ENCODE measurements around the gene FAM174C. TPM values are rescaled to one million over a fixed set of nuclear protein-coding genes. Genes with fewer than 3 reads are reported as not detected.
A peak's percentile ranks its signal among the peaks of the same experiment; 100 is the strongest.

The FAM174C gene
- total and polyA plus RNA-seq, 12 donors: 8.2 to 70.2 (median 13.4) TPM

DNA sequence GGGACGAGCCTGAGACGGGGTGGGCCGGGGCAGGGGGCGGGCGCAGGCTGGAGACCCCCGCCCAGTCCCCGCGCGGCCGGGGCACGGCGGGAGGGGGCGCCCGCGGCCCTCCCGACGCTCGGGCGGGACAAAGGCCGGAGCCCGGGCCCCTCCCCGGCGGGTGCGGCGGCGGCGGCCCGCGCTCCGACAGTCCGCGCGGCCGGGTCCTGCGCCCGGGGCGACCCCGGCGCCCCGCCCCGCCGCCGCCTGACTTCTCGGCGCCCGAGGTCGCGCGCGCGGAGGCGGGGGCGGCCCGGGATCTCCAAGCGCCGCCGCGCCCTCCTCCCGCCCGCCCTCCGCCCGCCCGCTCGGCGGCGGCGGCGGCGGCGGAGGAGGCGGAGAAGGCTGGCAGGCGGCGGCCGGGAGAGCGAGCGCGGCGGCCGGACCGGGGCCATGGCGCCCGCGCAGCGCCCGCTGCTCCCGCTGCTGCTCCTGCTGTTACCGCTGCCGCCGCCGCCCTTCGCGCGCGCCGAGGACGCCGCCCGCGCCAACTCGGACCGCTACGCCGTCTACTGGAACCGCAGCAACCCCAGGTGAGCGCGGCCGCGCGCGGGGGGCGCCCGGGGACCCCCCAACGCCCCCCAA is 10.5 kb downstream of the FAM174C start, which contains the start of gene EFNA2:
Gene EFNA2 (plus strand): TSS at position 137 of the 624 bp plus-strand sequence. CDS start 296 bp downstream, at position 433.
- Histone ChIP-seq H3K4me1 (peaks cover 0 to 16% (median 3%) of the 10 kb centered on the region in 9 donors), H3K4me3 (peak within 1 kb of the TSS in 1 of 10 donors; percentile 15), H3K27me3 (peaks cover 22 to 76% (median 71%) of the 10 kb centered on the region in 7 donors), H3K36me3 (no peaks in the 10 kb centered on the region), H3K27ac (no peak within 1 kb of the TSS), H3K9me3 (no peaks in the 10 kb centered on the region)
- ATAC-seq (no peak), DNase-seq (no peak)
- TF ChIP-seq, protein P1, sequence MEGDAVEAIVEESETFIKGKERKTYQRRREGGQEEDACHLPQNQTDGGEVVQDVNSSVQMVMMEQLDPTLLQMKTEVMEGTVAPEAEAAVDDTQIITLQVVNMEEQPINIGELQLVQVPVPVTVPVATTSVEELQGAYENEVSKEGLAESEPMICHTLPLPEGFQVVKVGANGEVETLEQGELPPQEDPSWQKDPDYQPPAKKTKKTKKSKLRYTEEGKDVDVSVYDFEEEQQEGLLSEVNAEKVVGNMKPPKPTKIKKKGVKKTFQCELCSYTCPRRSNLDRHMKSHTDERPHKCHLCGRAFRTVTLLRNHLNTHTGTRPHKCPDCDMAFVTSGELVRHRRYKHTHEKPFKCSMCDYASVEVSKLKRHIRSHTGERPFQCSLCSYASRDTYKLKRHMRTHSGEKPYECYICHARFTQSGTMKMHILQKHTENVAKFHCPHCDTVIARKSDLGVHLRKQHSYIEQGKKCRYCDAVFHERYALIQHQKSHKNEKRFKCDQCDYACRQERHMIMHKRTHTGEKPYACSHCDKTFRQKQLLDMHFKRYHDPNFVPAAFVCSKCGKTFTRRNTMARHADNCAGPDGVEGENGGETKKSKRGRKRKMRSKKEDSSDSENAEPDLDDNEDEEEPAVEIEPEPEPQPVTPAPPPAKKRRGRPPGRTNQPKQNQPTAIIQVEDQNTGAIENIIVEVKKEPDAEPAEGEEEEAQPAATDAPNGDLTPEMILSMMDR (IDR thresholded peaks at IDR 0.05): no peak
- intact Hi-C loops (cut with DNase I): loop anchor here in 5 of 10 donors (5.0 to 10.0 kb wide), 4 partner anchors 69 to 89 kb away; a partner anchor contains a TSS
- WGBS, 2 donors: 0% methylated on average over 25 to 110 of the region's 113 CpGs

DNA sequence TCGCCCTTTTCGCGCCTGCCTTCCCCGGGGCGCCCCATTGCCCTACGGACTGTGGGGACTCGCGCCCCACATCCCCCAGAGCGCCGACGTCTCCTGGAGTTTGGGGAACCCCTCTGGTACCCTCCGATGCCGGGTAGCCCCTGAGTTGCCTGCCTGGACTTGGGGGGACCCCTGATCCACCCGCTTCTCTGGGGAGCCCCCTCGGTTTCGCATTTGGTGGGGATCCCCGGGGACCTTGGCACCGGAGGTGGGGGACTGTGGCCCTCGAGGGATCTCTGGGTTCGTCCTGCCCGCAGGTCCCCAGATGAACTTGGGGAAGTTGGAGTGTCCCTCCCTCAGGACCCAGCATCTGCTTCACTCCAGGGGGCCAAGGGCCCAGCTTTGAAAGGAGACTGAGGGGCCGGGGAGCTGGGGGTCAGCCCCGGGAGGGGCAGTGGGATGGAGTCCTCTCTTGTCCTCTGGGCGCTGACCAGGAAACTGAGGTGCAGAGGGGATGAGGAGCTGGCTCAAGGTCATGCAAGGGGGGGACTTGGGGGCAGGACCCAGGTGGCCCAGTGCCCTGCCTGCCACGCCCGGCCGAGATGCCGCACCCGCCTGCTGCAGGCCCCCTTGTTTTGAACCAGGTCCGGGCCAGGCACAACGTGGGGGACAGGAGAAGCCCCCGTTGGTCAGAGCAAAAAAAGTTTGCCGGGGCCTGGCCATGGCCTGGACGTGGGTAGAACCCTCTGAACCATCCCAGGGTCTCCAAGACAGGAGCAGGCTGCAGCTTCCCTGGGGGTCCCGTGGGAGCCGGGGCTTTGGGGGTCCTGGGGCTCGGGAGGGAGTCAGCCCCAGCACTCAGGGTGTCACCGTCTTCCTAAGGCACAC is 11.4 kb downstream of the FAM174C start:
- DNase-seq: no peak
- no peak for ATAC-seq
- peaks cover 0 to 16% (median 3%) of the 10 kb centered on the region in 9 donors for H3K4me1 ChIP-seq
- H3K27me3 ChIP-seq: peaks cover 22 to 84% (median 79%) of the 10 kb centered on the region in 7 donors
- H3K27ac ChIP-seq: no peak overlapping the region
- WGBS, 2 donors: 34 to 40% methylated on average over 25 to 38 of the region's 38 CpGs
- H3K36me3 ChIP-seq: no peaks in the 10 kb centered on the region
- TF ChIP-seq, protein P1 (IDR thresholded peaks at IDR 0.05): no peak
- no peaks in the 10 kb centered on the region for H3K9me3 ChIP-seq
- no peak overlapping the region for H3K4me3 ChIP-seq
- intact Hi-C loops (cut with DNase I): loop anchor here in 5 of 10 donors (5.0 to 10.0 kb wide), 4 partner anchors 68 to 88 kb away; a partner anchor contains a TSS

DNA sequence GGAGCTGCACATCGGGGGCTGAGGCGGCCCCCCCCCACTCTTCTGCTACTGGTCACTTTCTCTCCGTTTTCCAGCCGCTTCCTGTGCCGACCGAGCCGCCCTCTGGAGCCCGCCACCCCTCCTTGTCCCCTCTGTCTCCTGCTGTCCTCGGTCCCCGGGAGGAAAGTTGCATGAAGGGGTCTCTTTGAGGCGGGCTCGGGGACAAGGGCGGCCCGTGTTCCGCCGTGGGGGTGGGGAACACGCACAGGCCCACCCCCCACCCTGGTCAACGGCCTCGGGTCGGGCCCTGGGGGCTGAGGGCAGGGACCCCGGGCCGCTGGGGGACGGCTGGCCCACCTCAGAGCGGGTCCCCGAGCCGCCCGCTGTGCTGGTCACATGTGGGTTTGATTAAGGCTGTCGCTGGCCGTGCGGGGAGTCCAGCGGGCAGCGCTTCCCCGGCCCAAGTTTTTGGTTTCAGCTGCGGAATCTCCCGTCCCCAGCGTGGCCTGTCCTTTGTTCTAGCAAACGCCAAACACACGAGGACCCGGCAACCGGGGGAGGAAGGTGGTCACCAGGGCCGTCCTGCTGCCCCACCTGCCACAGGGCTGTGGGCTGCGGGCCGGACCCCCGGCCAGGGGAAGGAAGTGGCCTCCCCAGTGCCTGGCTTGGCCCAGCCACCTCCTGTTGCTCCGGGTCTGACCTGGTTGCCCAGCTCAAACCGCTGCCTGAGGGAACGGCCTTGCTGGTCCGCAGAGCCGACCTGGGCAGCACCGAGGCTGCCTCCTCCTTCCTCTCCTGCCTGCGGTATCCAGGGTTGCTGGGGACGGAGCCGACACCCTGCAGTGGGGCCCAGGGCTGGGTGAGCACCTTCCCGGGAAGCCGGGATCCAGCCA is 12.3 kb downstream of the FAM174C start:
- Histone ChIP-seq H3K36me3 (no peaks in the 10 kb centered on the region), H3K4me3 (no peak overlapping the region), H3K9me3 (no peaks in the 10 kb centered on the region), H3K27ac (no peak overlapping the region), H3K27me3 (peaks cover 22 to 93% (median 88%) of the 10 kb centered on the region in 7 donors), H3K4me1 (peaks cover 0 to 16% (median 3%) of the 10 kb centered on the region in 9 donors)
- TF ChIP-seq, protein P1 (IDR thresholded peaks at IDR 0.05): no peak
- no peak for DNase-seq
- no peak for ATAC-seq
- intact Hi-C loops (cut with DNase I): loop anchor here in 5 of 10 donors (5.0 to 10.0 kb wide), 4 partner anchors 67 to 87 kb away; a partner anchor contains a TSS
- WGBS, 2 donors: 44 to 52% methylated on average over 51 to 55 of the region's 55 CpGs
